Subcutaneous abdominal adipose tissue (tissue), 5 donors: Measurements from ENCODE around the gene TMPRSS2.

ENCODE experiments used
- H3K27ac ChIP-seq: one replicate; pipeline ENCODE4 v1.7.0; 2013; ENCODE audit warnings: low read depth, mild to moderate bottlenecking, inconsistent platforms, low read length, moderate library complexity
- H3K27me3 ChIP-seq, 5 donors: one replicate each; pipeline ENCODE4 v1.7.0; 2013; ENCODE audit warnings: low read length in 5 of 5, inconsistent platforms in 1 of 5; ENCODE audit not compliant: control insufficient read depth in 5 of 5, insufficient read depth in 4 of 5
- H3K36me3 ChIP-seq, 5 donors: one replicate each; pipeline ENCODE4 v1.7.0; 2013; ENCODE audit warnings: low read length in 5 of 5; ENCODE audit not compliant: control insufficient read depth in 5 of 5, insufficient read depth in 5 of 5
- H3K4me1 ChIP-seq, 5 donors: one replicate each; pipeline ENCODE4 v1.7.0; 2013; ENCODE audit warnings: low read length in 5 of 5, mild to moderate bottlenecking in 3 of 5, moderate library complexity in 1 of 5; ENCODE audit not compliant: control insufficient read depth in 5 of 5, insufficient read depth in 5 of 5
- H3K4me3 ChIP-seq, 5 donors: one replicate each; pipeline ENCODE4 v1.7.0; 2013; ENCODE audit warnings: low read length in 5 of 5, low read depth in 1 of 5
- H3K9ac ChIP-seq, 5 donors: one replicate each; pipeline ENCODE4 v1.7.0; 2013; ENCODE audit warnings: low read length in 5 of 5, mild to moderate bottlenecking in 4 of 5, moderate library complexity in 3 of 5
- H3K9me3 ChIP-seq, 5 donors: one replicate each; pipeline ENCODE4 v1.7.0; 2013; ENCODE audit warnings: low read length in 5 of 5; ENCODE audit not compliant: control insufficient read depth in 5 of 5
- donor health status: healthy.
- donor health status: healthy.
- donor health status: healthy.
- donor health status: healthy.
- donor health status: healthy.

TMPRSS2 gene

GRCh38 chr21:41501919-41502318, 6.0 kb downstream of the TMPRSS2 start:
- Histone ChIP-seq H3K4me1 (peaks cover 0 to 2% (median 0%) of the 10 kb centered on the region in 5 donors), H3K27ac (no peak overlapping the region), H3K4me3 (no peak overlapping the region), H3K9me3 (no peaks in the 10 kb centered on the region), H3K27me3 (peaks cover 6 to 42% (median 29%) of the 10 kb centered on the region in 5 donors), H3K9ac (no peak overlapping the region), H3K36me3 (no peaks in the 10 kb centered on the region)

- Histone ChIP-seq H3K9me3 (no peaks in the 10 kb centered on the region), H3K4me1 (no peaks in the 10 kb centered on the region), H3K27ac (no peak overlapping the region), H3K9ac (no peak overlapping the region), H3K27me3 (peaks cover 3 to 32% (median 20%) of the 10 kb centered on the region in 5 donors), H3K36me3 (no peaks in the 10 kb centered on the region), H3K4me3 (no peak overlapping the region)
Measured at GRCh38 chr21:41500931-41501381, 7.0 kb downstream of the TMPRSS2 start.

- Histone ChIP-seq H3K9me3 (no peaks in the 10 kb centered on the region), H3K4me3 (no peak overlapping the region), H3K27me3 (peaks cover 3 to 26% (median 14%) of the 10 kb centered on the region in 5 donors), H3K36me3 (no peaks in the 10 kb centered on the region), H3K27ac (no peak overlapping the region), H3K9ac (no peak overlapping the region), H3K4me1 (no peaks in the 10 kb centered on the region)
Measured at GRCh38 chr21:41500363-41500762, 7.6 kb downstream of the TMPRSS2 start.

GRCh38 chr21:41499920-41500319, 8.0 kb downstream of the TMPRSS2 start:
- no peaks in the 10 kb centered on the region for H3K4me1 ChIP-seq

GRCh38 chr21:41497788-41498187, 10.2 kb downstream of the TMPRSS2 start:
- Histone ChIP-seq H3K27me3 (peaks cover 3 to 21% (median 13%) of the 10 kb centered on the region in 5 donors), H3K27ac (no peak overlapping the region), H3K4me3 (no peak overlapping the region), H3K4me1 (no peaks in the 10 kb centered on the region), H3K9ac (no peak overlapping the region), H3K36me3 (no peaks in the 10 kb centered on the region), H3K9me3 (no peaks in the 10 kb centered on the region)

More at GRCh38 chr21:41499920-41500319, 8.0 kb downstream of the TMPRSS2 start:
- Histone ChIP-seq H3K4me3 (no peak overlapping the region), H3K9me3 (no peaks in the 10 kb centered on the region), H3K27me3 (peaks cover 3 to 24% (median 12%) of the 10 kb centered on the region in 5 donors), H3K9ac (no peak overlapping the region), H3K27ac (no peak overlapping the region), H3K36me3 (no peaks in the 10 kb centered on the region)

- Histone ChIP-seq H3K27me3 (peaks cover 3 to 21% (median 12%) of the 10 kb centered on the region in 5 donors), H3K4me3 (no peak overlapping the region), H3K4me1 (no peaks in the 10 kb centered on the region), H3K9ac (no peak overlapping the region), H3K9me3 (no peaks in the 10 kb centered on the region), H3K36me3 (no peaks in the 10 kb centered on the region), H3K27ac (no peak overlapping the region)
Measured at GRCh38 chr21:41497008-41497407, 10.9 kb downstream of the TMPRSS2 start.

- Histone ChIP-seq H3K36me3 (no peaks in the 10 kb centered on the region), H3K27me3 (peaks cover under 1 to 18% (median 12%) of the 10 kb centered on the region in 5 donors), H3K9me3 (no peaks in the 10 kb centered on the region), H3K4me1 (no peaks in the 10 kb centered on the region), H3K9ac (no peak overlapping the region), H3K4me3 (no peak overlapping the region), H3K27ac (no peak overlapping the region)
Measured at GRCh38 chr21:41494242-41494641, 13.7 kb downstream of the TMPRSS2 start.

GRCh38 chr21:41491412-41491811, 16.5 kb downstream of the TMPRSS2 start:
- H3K27me3 ChIP-seq, result peaks cover 0 to 20% (median 8%) of the 10 kb centered on the region in 5 donors
- no peak overlapping the region for H3K4me3 ChIP-seq
- no peaks in the 10 kb centered on the region for H3K9me3 ChIP-seq
- H3K4me1 ChIP-seq, result peaks cover 0 to 7% (median 0%) of the 10 kb centered on the region in 5 donors
- no peak overlapping the region for H3K9ac ChIP-seq
- H3K36me3 ChIP-seq, result no peaks in the 10 kb centered on the region
- no peak overlapping the region for H3K27ac ChIP-seq

- Histone ChIP-seq H3K27ac (no peak overlapping the region), H3K4me1 (peaks cover 0 to 7% (median 0%) of the 10 kb centered on the region in 5 donors), H3K36me3 (no peaks in the 10 kb centered on the region), H3K4me3 (no peak overlapping the region), H3K9me3 (no peaks in the 10 kb centered on the region), H3K9ac (no peak overlapping the region), H3K27me3 (peaks cover 0 to 20% (median 8%) of the 10 kb centered on the region in 5 donors)
Measured at GRCh38 chr21:41490330-41490729, 17.6 kb downstream of the TMPRSS2 start.

GRCh38 chr21:41489329-41489728, 18.6 kb downstream of the TMPRSS2 start:
- no peaks in the 10 kb centered on the region for H3K9me3 ChIP-seq
- H3K27me3 ChIP-seq, result peaks cover 0 to 20% (median 10%) of the 10 kb centered on the region in 5 donors
- H3K27ac ChIP-seq, result no peak overlapping the region
- H3K4me3 ChIP-seq, result no peak overlapping the region
- no peak overlapping the region for H3K9ac ChIP-seq
- H3K36me3 ChIP-seq, result no peaks in the 10 kb centered on the region
- H3K4me1 ChIP-seq, result peaks cover 0 to 7% (median 0%) of the 10 kb centered on the region in 5 donors
